Activated CD8-positive, alpha-beta memory T cell treated with anti-CD3 and anti-CD28 coated beads, Interleukin-2, amount 50 U/mL, for 1 hour (primary cell): ENCODE results near the gene PTPRN2.
"Not testable (repeated sequence)": the region's sequence is repeated elsewhere in the genome, so short reads cannot be mapped to it uniquely, and the experiment has no call there.

ENCODE experiments used
- DNase-seq: peaks from one replicate; pipeline ENCODE4 v3.0.0-alpha.2; 2020; ENCODE audit errors: extremely low read depth

Gene PTPRN2

DNA sequence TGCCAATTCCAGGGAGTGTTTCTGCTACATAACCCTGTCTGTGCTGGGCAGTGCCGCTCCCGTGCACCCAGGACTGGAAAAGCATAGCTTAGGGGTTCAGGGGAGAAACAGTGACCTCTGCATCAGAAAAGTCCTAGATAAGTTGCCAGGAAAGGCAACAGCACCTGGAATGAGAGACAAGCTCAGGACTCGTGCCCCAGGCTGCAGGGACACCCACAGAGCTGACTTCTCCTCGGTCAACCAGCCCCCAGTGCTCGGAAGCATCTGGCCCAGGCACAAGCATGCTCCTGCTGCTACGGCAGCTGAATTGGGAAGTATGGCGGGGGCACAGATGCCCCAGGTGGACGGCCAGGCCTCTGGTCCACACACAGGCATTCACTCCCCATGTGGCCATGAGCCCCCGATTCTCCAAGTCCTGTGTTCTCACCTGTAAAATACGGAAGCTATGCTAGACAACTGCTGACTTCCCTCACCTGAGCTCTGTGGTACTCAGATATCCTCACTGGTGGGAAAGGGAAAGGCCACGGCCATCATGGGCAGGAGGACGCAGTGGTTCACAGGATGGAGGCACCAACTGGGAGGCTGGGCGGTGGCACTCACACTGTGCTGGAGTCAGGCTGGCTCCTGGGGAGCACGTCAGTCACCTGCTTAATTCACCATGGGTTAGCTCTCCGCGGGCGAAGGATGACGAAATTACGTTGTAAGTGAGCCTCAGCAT lies 220.5 kb downstream of the PTPRN2 start:
- DNase-seq = no peak

DNA sequence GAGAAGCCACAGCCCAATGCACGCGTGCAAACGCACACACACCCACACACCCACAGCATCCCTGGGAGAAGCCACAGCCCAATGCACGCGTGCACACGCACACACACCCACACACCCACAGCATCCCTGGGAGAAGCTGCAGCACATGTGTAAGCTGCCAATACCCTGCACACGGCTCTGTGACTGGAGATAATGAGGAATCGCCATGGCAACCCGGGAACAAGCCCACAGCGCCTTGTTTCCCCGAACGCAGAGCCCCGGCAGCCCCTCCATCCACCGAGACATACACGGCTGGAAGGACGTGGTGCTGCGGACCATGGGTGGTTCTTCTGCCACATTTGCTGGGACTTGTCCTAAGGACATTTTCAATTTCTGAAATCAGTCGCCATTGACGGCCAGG lies 221.3 kb downstream of the PTPRN2 start:
- no peak for DNase-seq

DNA sequence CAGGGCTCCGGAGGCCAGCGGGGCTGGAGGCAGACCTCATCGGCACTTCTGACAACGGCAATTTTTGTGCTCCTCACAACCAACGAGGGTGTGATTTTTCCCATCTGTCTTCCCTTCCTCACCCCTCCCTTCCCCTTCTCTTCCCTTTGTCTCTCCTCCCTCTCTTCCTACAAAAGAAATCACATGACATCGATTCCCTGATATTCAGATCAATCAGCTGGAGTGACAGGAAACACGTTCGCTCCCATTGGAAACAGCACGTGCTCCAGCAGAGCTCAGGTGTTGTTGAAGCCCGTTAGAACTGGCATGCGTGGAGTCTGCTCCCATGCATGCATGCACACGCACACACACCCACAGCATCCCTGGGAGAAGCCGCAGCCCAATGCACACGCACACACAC lies 222.4 kb downstream of the PTPRN2 start:
- DNase-seq = no peak

DNA sequence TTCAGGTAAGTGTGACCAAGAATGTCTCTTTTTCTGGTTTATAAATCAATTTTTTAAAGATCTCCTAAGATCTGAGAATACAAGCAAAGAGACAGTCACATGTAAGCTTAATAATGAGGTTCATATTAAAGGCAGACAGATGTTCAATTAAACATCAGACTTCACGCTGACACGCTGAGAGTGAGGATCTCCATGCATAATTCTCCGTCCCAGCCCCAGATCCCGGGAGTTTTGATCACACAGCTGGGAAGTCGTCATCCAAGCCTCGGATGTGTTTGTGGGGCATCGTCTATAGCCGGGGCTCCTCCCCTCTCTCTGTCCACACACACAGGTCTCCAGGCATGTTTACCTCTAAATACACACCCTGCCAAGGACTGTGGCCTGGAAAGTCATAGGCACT lies 223.2 kb downstream of the PTPRN2 start:
- DNase-seq = no peak

DNA sequence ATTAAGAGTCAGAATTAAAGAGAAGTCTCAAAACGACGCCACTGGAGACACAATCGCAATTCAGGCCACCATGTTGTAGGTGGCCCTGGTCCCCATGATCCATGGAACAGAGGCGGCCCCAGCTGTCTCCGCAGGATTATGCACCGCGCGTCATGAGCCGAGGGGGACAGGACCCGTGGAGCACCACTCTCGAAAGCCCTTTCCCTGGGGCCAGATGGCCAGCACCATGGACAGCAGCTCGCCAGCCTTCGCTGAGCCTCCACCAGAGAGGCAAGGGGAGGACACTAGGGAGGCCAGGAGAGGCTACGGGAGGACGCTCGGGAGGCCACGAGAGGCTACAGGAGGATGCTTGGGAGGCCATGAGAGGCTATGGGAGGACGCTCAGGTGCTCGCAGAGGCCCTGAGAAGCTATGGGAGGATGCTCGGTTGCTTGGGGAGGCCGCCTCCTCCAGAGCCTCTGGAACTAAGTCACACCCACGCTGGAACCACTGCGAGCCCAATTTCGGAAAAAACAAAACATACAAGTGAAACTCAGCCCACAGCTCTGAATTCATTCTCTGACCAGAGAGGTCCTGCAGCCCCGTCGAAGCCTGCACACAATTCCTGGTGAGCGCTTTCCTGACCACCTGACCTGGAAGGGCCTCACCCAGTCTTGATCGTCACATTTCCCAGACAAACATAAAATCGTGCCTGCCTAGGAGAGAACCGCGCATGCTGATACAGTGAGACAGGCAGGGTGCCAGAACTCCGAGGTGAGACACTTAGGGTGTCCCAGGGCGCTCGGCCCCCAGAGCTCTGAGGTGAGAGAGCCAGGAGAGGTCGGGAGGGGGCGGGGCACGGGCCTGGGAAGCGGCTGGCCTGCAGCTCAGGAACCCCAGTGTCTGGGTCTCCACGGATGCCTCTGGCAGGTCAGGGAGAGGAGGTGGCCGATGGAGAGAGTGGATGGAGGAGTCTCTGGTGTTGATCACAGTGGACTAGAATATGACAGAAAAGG lies 224.4 kb downstream of the PTPRN2 start:
- DNase-seq = no peak

DNA sequence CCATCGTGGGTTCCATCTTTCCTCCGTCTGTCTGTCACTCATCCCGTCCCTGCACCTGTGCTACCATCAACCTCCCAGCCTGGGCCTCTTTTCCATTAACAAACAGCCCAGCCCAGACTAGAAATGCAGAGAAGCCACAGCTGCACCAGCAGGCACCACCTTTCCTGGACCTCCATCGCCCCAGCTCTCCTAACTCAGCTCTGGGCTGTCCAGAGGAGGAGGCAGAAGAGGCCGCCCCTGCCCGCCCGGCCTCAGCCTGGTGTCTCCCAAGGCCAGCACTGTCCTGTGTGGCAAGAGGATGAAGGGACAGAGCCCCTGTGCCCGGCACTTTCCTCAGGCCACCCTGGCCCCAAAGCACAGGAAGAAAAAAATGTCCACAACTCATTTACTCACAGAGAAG lies 225.6 kb downstream of the PTPRN2 start:
- no peak for DNase-seq

DNA sequence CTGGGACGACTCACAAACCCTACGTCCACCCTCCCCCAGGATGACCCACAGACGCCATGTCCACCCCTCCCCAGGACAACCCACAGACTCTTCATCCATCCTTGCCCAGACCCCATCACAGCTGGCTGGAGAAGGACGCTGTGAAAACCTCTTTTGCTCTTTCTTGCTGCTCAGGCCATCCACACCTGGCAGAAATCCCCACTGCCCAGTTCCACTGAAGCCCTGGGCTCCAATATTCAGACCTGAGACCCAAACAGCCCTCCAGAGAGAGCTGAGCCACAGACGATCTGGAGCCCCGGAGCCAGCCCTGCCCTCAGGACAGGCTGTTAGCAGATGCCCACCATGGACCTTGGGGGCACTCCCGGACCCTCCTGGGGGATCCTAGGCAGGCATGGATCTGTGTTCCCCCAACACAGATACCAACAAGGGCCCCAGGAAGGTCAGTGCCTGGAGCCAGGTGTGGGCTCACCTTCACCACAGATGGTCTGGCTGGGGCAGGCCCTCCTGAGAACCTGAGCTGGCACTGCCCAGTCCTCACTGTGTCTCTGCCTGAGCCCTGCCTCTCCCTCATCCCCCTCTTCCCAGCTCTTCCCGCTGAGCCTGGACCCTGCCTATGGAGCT lies 226.2 kb downstream of the PTPRN2 start:
- no peak for DNase-seq

DNA sequence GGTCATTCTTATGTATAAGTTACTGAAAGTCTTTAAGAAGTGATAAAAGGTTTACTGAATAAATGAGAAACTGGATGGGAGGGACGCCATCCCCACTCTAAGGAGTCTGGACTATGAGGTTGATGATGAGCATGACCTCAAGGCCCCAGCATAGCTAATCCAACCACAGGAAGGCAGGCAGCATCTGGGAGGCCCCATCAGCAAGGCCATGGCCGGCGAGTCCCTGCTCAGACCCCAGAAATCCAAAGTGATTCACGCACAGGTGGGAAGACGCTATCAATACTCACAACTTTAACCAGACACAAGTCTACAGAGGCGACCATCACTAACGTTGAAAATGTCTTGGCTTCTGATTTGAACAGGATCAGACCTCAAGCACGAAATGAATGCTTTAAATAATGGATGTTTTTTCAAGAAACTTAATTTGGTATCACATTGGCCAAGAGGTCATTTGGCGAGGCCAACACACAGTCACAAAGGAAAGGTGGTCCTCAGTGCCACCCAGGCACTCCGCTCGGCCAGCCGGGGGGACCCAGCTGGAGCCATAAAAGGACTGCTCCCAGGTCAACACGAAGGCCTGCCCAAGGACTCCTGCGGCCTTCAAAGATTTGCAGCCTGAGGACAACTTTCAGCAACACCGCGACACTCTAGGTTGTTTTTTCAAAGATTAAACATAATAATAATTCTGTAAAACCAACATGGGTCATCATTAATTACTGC lies 228.5 kb downstream of the PTPRN2 start:
- DNase-seq = no peak

DNA sequence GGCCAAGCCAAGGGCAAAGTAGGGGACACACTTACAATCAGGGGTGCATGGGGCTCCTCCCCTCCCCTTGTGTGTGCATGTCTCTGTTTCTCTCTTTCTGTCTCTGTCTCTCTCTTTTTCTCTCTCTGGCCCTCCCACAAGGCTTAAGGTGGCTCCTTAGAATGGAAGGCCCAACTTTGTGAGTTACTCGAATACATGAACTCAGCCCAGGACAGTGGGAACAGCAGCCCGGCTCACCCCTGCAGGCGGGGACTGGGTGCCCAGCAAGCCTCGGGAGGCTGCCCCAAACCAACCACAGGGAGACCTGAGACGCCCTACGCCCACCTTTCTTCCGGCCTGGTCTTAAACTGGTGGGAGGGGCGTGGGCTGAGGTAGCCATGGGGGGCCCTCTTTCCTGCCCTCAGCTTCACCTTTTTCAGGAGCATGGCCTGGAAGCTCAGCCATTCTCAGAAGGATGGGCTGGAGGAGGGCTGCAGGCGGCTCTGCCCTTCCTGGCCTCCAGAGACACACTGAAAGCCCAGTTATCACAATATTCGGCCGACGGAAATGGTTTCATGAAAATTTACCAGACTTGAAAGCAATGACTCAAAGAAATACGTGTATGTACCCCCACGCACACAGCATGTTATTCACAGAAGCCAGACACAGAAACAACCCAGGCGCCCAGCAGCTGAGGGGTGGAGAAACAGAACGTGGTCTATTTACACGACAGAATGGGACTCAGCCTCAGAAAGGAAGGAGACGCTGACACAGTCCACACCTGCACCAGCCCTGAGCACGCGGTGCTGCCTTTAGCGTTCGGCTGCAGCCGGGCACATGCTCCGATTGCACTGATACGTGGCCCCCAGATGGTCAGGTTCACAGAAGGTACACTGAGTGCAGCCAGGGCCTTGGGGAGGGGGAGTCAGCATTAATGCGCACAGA lies 229.5 kb downstream of the PTPRN2 start:
- no peak for DNase-seq

DNA sequence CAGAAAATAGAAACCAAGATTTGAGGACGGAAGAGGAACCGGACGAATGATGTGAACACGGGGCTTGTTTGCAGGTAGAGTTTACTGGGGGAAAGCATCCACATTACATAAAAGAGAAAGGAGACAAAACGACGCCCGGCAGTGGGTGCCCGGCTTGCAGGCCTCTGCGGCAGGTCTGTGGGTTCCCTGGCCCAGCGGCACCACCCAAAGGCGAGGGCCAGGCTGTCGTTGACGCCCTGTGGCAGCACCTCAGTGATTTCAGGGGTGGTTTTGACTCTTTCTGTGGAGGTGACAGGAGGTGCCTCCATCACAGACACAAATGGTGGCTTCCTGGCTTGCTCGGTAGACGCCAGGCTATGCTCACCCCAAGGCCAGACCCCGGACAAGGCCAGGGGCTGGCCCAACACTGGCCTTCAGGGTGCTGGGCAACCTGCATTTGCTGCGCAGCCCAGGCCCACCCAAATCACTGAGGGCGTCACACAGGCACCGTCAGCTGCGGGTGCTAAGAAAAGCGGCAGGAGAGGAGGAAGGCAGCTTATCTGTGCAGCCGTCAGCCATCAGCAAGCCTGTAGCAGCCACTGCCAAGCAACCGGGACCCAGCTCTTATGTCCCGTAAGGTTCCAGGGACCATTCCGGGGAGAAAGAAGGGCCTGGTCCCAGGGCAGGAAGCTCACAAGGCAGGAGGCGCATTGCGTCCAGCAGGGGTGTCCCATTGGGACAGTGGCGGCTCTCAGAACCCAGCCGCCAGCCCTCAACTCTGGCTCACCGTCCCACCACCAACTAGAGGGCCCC lies 230.3 kb downstream of the PTPRN2 start:
- no peak for DNase-seq

DNA sequence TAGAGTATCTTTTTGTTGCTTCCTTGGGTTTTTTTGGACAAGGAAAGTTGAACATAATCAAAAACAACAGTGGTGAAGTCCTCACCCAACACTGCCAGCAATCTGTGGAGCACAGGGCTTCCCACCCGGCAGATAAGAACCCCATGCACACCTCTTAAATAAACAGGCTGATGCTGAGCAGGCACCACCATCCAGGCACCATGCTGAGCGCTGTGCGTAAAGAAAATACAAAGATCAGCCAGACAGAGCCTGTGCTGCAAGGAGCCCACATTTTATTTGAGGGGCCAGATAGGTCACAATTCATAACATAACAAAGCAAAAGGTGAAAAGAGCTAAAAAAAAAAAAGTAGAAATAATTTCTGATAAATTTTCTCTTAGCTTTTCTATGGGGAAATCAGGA lies 231.2 kb downstream of the PTPRN2 start:
- DNase-seq = no peak

DNA sequence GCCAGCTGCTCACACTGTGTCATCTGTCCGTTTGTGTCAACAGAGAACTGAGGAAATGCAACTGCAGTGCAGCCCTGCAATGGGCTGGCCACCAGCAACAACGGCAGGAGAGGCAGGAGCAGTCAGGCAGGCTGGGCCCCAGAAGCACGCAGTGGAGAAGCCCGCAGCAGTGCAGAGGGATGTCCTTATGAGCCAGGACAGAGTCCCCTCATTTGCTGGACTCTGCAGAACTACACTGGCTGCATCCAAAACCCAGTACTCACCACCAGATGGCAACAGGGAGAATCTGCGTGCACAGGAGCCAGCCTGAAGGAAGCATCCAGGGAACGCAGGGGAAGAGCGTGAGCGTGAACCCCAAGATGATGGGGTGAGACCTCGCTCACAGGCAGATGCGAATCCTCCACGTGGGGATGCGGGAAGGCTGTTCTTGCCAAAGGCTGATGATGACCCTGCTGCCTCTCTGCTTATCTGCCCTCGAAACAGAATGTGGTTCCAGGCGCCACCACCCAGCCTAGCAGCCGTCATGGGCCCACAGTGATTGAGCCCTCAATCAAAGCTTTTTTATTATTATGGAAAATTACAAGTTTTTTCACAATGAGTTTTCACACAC lies 232.1 kb downstream of the PTPRN2 start:
- no peak for DNase-seq

DNA sequence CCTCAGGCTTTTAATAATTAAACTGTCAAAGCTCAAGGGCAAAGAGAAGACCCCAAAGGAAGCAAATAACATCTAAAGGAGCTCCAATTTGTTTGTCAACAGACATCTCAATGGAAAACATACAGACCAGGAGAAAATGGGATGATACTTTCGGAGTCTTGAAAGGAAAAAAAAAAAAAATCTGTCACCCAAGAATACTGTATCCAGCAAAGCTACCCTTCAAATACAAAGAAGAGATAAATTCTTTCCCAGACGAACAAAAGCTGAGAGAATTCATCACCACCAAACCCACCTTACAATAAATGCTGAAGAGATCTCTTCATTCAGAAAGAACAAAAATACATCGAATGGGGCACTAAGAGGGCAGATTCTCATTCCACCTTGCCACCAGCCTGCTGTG lies 232.8 kb downstream of the PTPRN2 start:
- no peak for DNase-seq

DNA sequence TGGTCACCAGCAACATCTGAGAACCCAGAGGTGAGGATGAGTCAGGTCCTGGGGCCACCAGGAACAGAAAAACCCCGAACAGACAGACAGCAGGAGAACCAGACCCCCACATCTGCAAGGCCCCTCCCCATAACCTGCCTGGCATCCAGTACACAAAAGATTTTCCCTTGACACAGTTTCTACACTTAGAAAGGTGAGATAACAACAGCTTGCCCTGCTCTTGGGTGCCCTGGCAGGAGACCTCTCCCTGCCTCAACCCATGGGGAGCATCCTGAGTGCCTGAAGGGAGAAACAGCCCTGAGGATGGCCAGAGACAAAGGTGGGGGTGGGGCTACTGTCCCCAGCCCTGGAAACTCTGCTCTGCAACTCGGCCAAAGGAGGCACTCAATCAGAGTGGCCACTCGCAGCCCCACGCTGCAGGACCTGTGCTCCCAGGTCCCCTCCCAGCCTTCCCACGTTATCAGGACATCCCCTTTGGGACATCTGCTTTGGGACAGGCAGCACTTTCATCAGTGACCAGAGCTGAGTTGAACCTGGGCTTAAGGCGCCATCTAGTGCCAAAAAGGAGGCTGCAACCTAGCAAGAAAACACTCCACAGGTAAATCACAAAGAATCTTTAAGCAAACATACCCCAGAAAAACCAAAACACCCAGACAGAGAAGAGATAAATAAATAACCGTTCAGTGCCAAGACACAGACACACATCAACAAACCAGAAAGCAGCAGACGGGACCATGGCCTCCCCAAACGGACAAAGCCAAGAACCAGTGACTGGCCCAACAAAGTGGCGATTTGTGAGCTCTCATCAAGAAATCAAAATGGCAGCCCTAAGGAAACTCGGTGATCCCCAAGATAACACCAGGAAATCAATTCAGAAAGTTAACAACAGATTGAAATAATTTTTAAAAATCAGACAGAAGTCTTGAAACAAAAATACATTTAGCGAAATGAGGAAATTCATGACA lies 233.7 kb downstream of the PTPRN2 start:
- no peak for DNase-seq

DNA sequence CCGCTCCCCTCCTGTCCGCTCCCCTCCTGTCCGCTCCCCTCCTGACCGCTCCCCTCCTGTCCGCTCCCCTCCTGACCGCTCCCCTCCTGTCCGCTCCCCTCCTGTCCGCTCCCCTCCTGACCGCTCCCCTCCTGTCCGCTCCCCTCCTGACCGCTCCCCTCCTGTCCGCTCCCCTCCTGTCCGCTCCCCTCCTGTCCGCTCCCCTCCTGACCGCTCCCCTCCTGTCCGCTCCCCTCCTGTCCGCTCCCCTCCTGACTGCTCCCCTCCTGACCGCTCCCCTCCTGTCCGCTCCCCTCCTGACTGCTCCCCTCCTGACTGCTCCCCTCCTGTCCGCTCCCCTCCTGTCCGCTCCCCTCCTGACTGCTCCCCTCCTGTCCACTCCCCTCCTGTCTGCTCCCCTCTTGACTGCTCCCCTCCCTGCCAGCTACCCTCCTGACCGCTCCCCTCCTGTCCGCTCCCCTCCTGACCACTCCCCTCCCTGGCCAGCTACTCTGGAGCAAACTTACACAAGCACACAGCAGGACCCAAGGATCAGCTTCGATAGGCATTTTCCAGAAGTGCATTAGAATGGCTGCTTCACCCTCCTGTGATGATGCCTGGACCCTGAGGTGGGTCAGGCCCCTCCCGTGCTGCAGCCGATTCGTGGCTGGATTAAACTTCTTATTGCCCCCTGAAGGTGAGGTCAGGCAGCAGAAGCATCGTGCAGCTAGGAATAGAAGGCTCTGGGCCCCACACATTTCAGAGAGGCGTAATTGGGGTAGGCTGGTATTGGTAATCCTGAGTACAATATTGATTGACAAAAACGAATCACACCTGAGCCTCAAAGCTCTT lies 235.5 kb downstream of the PTPRN2 start:
- DNase-seq = not testable (repeated sequence)

DNA sequence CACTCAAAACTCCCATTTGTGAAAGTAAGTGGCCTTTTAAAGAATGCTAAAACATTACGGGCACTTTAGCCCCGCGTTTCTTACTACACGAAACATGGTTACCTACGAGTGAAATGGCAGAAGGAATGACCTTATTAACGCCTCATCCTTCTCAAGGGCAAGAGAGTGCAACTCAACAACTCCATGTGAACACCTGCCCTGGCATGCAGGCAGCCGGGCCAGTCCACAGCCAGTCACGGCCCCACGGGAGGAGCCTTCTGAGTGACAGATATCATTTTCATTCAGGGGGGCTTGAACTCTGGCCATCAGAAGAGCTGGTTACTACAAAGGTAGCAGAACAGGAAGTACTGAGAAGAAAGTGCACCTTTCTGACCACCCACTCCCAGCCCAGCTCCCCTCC lies 236.1 kb downstream of the PTPRN2 start:
- no peak for DNase-seq

DNA sequence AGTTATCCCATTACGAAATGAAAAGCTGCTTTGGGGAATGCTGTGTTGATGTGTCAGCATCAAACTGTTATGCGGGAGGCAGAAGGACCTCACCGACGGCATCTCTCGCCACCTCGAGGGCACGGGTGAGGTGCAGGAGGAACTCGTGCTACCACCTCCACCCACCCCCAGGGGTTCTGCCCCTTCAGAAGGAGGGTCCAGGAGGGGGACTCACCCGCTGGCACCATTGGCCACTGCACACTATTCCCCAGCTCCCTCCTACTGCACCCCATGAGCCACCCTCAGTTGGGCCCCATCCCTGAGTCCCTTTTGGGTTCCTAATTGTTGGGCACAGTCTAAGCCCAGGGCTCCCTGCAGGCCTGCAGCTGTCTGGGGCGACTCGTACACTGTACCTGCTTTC lies 236.6 kb downstream of the PTPRN2 start:
- no peak for DNase-seq
